Chondrocyte (in vitro differentiated cells): ENCODE data around the gene LRRC8D. TPM values are rescaled to one million over a fixed set of nuclear protein-coding genes. Genes with fewer than 3 reads are reported as not detected.

ENCODE experiments used
- DNase-seq: peaks from one replicate; pipeline ENCODE4 v3.0.0; 2021; ENCODE audit warnings: mixed read lengths, low spot score
- H3K27ac Mint-ChIP-seq: one replicate; pipeline ENCODE4 v1.8.0; 2021; ENCODE audit warnings: mild to moderate bottlenecking, moderate library complexity, mixed read lengths; ENCODE audit not compliant: unreplicated experiment
- H3K27me3 Mint-ChIP-seq: 2 replicates; pipeline ENCODE4 v1.8.0; 2021; ENCODE audit warnings: low read depth, mixed read lengths
- H3K36me3 Mint-ChIP-seq: 2 replicates; pipeline ENCODE4 v1.8.0; 2021; ENCODE audit warnings: low read depth, mixed read lengths
- H3K4me1 Mint-ChIP-seq: 2 replicates; pipeline ENCODE4 v1.8.0; 2021; ENCODE audit warnings: low read depth, mild to moderate bottlenecking, mixed read lengths
- H3K4me3 Mint-ChIP-seq: one replicate; pipeline ENCODE4 v1.8.0; 2021; ENCODE audit warnings: mild to moderate bottlenecking, moderate library complexity, mixed read lengths; ENCODE audit not compliant: unreplicated experiment
- H3K9me3 Mint-ChIP-seq: 2 replicates; pipeline ENCODE4 v1.8.0; 2021; ENCODE audit warnings: low read depth, mixed read lengths
- total RNA-seq: library from RNA; stranded (reverse); gene quantifications from 3 replicates; pipeline ENCODE4 v1.2.1, GENCODE V29; 2021
- TF ChIP-seq, protein P1 (sequence below): fragments of 200-600 bp; sonication (generic); IDR thresholded peaks from 2 replicates; pipeline ENCODE4 v1.5.0; 2021; ENCODE audit warnings: antibody characterized with exemption, mild to moderate bottlenecking, moderate library complexity

Gene LRRC8D
- total RNA-seq, 1 donor from 2014 or later = 14.9 TPM

DNA sequence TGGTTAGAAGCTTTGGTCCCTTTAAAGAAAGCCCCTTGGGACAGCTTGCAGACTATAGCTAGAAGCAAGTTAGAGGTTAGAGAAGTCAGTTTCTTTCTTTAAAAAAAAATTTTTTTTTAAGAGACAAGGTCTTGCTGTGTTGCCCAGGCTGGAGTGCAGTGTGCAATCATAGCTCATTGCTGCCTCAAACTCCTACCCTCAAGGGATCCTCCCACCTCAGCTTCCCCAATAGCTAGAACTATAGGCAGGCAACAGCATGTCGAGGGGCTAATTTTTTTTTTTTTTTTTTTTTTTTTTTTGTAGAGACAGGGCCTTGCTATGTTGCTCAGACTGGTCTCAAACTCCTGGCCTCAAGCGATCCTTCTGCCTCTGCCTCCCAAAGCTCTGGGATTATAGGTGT lies 129.9 kb downstream of the LRRC8D start:
- Mint-ChIP-seq H3K27me3 (no peaks in the 10 kb centered on the region), H3K27ac (no peak overlapping the region), H3K36me3 (no peaks in the 10 kb centered on the region), H3K4me3 (no peak overlapping the region), H3K4me1 (peaks cover 19% of the 10 kb centered on the region), H3K9me3 (no peaks in the 10 kb centered on the region)
- TF ChIP-seq, protein P1, sequence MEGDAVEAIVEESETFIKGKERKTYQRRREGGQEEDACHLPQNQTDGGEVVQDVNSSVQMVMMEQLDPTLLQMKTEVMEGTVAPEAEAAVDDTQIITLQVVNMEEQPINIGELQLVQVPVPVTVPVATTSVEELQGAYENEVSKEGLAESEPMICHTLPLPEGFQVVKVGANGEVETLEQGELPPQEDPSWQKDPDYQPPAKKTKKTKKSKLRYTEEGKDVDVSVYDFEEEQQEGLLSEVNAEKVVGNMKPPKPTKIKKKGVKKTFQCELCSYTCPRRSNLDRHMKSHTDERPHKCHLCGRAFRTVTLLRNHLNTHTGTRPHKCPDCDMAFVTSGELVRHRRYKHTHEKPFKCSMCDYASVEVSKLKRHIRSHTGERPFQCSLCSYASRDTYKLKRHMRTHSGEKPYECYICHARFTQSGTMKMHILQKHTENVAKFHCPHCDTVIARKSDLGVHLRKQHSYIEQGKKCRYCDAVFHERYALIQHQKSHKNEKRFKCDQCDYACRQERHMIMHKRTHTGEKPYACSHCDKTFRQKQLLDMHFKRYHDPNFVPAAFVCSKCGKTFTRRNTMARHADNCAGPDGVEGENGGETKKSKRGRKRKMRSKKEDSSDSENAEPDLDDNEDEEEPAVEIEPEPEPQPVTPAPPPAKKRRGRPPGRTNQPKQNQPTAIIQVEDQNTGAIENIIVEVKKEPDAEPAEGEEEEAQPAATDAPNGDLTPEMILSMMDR = no peak
- DNase-seq = no peak

DNA sequence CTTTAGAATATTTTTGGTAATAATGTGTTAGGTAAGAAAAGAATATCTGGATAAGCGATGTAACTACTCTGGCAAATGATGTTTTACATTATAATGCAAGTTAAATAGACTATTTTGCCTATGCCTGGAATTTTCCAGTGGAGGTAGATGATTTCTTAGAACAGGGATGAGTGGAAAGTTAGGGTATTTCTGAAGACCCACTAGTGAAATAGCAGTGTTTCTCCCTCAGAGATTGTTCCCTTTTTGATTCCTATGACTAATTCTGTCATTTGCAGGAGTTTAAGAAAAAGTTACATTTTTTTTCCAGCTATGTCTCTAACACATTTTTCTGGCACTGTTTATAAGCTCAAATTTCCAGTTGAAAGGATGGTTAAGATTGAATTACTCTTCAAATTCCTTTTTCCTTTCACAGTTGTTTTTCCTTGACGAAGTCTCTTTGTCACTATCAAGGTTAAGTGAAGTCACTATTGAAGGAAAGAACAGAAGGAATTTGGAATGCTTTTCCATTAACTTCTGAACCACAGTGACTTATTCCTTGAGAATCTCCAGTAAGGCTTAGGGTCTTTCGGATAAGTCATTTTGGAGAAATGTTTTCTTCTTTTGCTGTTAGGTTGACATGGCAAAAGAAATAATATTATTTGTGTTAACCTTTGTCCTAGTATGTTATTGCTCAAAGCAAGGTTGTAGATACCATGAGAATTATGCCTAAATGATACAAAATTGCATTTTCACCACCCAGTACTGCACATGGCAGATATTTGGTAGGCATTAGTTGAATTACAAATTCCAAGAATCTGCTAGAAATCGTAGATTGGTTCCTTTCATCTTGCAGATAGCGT lies 131.2 kb downstream of the LRRC8D start:
- Mint-ChIP-seq H3K4me3 (no peak overlapping the region), H3K36me3 (no peaks in the 10 kb centered on the region), H3K4me1 (peaks cover 19% of the 10 kb centered on the region), H3K27me3 (no peaks in the 10 kb centered on the region), H3K9me3 (no peaks in the 10 kb centered on the region), H3K27ac (peak overlapping the region; percentile 37)
- DNase-seq = no peak
- TF ChIP-seq, protein P1 = no peak

DNA sequence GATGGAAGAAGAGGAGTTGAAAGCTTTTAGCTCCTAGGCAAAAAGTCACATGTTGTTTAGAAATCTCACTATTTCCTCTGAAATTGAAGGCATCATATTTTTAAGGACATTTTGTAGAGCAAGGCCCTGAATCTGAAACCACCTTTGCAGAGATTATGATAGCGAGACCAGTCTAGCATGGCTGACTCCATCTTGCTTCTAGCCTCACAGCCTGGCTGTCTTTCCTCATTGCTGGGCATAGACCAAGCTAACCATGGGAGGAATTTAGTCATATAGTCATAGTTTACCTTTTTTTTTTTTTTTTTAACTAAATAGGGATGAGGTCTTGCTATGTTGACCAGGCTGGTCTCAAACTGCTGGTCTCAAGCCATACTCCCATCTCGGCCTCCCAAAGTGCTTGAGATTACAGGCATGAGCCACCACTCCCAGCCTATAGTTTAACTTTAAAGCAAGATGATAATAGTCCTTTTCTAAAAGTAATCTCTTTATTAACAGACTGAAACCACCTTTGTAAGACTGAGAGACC lies 131.8 kb downstream of the LRRC8D start:
- H3K4me3 Mint-ChIP-seq = no peak overlapping the region
- H3K27ac Mint-ChIP-seq = peak overlapping the region; percentile 36
- no peak for DNase-seq
- peaks cover 19% of the 10 kb centered on the region for H3K4me1 Mint-ChIP-seq
- H3K36me3 Mint-ChIP-seq = no peaks in the 10 kb centered on the region
- no peaks in the 10 kb centered on the region for H3K27me3 Mint-ChIP-seq
- TF ChIP-seq, protein P1 = no peak
- no peaks in the 10 kb centered on the region for H3K9me3 Mint-ChIP-seq

DNA sequence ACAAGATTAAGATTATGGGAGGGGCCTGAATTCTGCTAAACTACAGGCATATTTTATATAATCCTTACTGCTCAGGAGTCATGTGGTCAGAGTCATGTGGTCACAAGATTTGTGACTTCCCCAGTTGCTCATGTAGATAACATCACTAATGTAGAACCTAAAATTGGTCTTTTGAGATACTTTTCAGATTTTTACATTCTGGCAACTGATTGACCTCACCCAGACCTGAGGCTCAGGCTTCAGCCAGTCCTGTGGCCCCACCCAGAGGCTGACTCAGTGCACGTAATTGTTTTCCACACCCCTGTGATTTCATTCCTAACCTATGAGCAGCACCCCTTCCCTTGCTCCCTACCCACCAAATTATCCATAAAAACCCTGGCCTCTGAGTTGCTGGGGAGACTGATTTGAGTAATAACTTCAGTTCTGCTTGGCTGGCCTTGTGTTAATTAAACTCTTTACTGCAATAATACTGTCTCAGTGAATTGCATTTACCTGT lies 132.3 kb downstream of the LRRC8D start:
- Mint-ChIP-seq H3K4me3 (no peak overlapping the region), H3K9me3 (no peaks in the 10 kb centered on the region), H3K36me3 (no peaks in the 10 kb centered on the region), H3K27me3 (no peaks in the 10 kb centered on the region), H3K27ac (no peak overlapping the region), H3K4me1 (peaks cover 19% of the 10 kb centered on the region)
- DNase-seq = no peak
- TF ChIP-seq, protein P1 = peak; percentile 49

DNA sequence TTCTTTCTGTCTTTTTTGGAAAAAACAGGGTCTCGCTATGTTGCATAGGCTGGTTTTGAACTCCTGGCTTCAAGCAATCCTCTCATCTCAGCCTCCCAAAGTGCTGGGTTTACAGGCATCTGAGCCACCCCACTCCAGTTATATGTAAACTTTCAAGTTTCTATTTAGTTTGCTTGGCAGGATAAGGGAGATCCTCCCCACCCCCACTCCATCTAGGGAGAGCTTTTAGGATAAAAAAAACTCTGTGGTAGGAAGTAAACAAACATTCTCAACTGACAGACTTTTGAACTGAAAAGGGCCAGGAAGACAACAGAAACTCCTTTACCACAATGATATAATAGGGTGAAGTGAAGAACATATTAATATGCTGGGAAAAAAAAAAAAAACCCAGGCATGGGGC lies 133.1 kb downstream of the LRRC8D start:
- Mint-ChIP-seq H3K9me3 (no peaks in the 10 kb centered on the region), H3K36me3 (no peaks in the 10 kb centered on the region), H3K4me3 (no peak overlapping the region), H3K27ac (no peak overlapping the region), H3K4me1 (peaks cover 19% of the 10 kb centered on the region), H3K27me3 (no peaks in the 10 kb centered on the region)
- DNase-seq = no peak
- TF ChIP-seq, protein P1 = no peak
